Colon (tissue), 2 donors: ENCODE data around the gene PPRC1.

Source experiments
- FAIRE-seq: peaks from 2 replicates; lab custom pipeline; 2012; peaks lifted over from hg19 to GRCh38; lab: Jason Lieb, UNC
- donor health status: control.
- donor health status: control.

The PPRC1 gene

DNA sequence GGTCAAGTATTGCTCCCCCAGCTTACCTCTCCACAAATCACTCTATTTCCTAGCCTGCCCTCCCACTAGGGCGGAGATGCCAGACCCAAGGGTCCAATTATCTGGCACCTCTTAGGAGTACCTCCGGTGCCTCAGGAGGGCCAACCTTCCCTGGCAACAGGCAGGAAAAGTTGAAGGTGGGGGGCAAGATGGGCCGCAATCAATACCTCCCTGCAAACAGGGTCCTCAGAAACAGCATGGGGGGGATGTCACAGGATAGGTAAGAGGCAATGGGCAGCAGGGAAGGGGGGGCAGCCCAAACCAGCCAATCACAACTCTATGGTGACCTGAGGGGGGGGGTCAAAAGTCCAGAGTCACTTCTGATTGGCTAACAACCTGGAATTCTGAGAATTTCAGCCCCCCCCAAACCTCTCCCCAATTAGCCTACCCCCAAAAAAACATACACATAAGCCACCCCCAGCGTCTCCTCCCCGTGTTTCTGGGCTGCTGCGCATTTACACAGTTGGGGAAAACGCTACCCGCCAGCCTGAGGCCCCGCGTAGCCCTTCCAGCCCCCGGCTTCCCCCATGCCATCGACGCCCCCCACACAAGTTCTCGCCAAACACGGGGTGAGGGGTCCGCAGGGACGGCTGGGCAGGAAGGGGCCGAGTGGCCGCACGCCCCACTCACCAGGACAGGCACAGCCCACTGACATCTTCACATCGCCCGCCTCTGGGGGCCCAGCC is 13.3 kb upstream of the PPRC1 start:
- FAIRE-seq, result no peak

DNA sequence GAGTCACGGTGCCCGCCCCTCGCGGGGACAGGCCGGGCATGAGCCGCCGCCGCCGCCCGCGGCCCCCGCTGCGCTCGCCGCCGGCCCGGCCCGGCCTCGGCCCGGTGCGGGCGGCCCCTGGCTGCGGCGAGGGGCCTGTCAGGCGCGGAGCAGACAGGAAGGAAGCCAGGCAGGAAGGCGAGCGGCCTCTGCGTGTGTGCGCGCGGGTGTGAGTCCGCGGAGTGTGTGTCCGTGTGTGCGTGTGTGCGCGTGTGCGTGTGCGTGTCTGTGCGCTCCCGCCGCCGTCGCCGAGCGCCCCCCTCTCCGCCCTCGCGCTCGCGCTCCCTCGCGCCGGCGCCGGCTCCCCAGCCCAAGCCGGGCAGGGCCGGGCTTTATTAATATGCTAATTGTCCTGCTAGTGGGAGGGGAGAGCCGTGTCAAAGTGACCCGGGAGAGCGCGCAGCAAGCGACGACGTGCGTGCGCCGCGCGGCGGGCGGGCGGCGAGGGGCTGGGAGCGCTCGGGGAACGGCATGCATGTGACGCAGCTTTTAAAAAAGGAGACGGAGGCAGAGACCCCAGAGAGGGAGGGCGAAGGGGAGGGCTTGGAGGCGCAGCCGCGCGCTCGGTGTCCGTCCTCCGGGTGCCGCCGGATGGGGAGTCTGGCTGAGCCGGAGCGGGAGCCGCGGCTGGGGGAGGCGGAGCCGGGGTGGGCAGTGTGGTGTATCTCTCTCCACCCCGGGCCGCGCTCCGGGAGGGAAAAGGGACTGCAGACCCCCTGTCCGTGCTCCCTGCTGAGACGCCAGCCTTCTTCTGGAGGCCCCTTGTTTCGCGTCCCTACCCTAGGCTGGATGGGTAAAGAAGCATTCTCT is 12.5 kb upstream of the PPRC1 start, which contains the start of gene LDB1:
LDB1 (minus strand) TSS at position 227 of the 849 bp plus-strand sequence. CDS start 258 bp downstream, outside the sequence.
- FAIRE-seq, result no peak

DNA sequence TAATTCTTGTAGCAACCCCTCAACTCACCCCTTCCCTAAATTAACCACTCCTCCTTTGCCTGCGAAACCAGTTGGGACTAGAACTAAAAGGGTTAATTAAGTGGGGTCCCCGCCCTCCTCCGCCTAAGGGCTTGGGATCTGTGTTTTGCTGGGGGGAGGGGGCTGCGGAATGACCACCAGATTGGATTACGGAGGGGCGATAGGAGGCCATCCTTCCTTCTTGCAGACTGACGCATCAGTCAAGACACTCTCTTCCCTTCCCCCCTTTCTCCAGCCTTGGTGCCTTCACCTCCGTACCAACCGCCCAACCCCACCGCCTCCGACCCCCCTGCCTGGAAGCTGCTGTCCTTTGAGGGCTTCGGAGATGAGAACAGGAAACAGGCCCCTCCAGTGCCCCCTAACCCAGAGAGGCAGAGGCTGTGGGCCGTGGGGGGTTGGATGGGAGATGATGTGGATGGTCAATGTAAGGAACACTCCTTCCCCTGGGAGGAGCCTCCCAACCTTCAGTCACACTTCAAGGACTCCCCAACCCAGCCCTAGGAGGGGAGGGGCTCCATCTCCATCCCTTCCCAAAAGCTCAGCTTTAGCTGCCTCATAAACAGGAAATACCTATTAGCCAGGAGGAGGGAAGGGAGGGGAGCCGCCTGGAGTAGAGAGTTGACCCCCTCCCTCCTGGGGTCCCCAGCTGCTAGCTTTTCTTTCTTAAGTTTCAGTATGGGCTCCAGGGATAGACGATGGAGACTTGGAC is 11.7 kb upstream of the PPRC1 start:
- no peak for FAIRE-seq

DNA sequence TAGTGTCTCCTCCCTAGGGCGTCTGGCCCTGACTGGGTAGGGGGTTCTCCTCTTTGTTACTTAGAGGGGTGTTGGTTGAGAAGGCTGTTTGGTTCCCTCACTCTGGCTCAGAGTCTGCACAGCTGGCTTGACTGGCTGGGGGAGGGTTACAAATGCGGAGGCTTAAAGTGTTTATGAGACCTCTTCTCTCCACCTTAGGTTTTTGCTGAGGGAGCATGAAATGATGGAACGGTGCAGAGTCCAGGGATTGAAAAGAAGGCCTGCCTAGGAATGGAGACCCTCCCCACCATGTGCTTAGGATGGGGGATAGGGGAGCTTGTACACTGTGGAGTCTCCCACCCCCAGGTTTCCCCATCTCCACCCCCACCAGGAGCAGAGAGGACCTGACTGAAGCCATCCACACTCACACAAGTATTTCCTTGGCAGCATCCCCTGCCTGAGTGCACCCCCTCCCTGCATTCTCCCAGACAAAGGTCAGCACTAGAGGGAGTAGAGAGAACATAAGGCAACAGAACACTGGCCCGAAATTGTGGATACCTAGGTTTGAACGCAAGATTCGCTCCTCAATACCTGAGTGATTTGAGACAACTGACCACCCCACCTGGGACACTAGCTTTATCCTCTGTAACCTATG is 11.0 kb upstream of the PPRC1 start:
- FAIRE-seq, result no peak

DNA sequence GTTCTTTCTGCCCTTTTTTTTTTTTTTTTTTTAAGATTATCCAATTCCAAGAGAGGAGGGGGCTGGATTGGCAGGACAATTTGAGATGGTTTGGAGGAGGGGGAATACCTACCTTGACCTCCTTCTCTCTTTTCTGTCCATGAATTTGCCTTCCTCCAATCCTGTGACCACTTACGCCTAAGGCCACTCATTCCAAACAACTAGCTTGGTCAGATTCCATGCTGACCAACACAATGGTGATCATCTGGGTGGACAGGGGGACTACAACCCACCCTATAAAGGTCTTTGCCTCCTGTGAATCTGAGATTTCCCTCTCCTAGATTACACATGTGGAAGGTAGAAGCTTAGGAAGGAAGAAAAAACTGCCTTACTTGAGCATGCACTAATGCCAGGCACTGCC is 10.4 kb upstream of the PPRC1 start:
- no peak for FAIRE-seq

DNA sequence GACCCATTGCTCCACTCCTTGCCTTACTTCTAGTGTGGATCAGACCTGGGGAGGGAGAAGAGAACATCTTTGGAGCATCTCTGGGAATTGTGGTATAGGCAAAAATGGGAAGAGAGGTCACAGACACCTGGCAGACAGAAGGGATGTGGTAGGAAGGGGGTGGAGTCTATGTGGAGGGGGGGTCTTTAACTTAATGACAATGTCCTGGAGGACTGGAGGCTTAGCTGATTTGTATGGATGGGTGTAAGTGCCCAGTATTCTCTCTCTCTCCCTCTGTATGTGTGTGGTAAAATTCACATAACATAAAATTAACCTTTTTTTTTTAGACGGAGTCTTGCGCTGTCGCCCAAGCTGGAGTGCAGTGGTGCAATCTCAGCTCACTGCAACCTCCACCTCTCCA is 9.6 kb upstream of the PPRC1 start:
- no peak for FAIRE-seq

DNA sequence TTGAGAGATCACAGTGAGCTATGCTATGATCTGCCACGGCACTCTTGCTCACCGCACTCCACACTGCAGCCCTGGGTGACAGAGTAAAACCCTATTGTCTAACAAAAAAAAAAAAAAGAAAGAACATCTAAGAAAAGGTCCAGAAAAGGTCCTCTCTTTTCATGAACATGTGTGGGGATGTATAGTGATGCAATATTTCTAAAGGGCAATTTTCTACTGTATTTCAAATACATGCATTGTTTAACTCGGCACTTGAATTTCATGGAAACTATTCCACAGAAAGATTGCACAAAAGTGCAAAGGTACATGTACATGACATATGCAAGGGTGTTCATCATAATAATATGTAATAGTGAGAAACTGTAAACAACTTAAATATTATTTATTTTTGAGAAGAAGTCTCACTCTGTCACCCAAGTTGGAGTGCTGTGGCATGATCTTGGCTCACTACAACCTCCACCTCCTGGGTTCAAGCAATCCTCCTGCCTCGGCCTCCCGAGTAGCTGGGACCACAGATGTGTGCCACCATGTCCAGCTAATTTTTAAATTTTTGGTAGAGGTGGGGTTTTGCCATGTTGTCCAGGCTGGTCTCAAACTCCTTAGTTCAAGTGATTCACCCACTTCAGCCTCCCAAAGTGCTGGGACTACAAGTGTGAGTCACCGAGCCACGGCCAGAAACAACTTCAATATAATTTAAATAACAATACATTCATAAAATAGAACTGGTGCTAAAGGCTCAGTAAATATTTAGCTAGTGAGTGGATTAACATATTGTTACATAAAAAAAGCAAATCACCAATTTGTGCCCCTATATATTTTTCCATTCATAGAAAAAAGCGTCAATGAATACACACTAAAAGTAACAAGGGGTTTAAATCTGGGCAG is 1.3 kb upstream of the PPRC1 start:
- FAIRE-seq, result no peak

DNA sequence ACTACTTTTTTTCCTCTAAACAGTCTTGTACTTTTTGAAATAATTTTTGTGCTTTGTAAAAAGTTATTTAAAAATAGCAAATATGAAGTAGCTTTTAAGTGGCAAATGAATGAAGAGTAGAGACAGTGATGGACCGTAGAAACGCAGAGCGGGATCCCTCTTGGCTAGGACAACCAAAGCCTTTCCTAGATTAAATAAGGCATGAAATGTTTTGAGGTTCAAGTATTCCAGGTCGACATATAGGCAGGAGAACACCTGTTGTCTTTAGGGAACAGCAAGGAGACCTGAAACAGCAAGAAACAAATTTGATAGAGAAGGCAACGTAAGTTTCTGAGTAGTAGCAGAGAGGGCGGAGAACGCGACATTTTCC is 662 bp upstream of the PPRC1 start:
- FAIRE-seq, result no peak

DNA sequence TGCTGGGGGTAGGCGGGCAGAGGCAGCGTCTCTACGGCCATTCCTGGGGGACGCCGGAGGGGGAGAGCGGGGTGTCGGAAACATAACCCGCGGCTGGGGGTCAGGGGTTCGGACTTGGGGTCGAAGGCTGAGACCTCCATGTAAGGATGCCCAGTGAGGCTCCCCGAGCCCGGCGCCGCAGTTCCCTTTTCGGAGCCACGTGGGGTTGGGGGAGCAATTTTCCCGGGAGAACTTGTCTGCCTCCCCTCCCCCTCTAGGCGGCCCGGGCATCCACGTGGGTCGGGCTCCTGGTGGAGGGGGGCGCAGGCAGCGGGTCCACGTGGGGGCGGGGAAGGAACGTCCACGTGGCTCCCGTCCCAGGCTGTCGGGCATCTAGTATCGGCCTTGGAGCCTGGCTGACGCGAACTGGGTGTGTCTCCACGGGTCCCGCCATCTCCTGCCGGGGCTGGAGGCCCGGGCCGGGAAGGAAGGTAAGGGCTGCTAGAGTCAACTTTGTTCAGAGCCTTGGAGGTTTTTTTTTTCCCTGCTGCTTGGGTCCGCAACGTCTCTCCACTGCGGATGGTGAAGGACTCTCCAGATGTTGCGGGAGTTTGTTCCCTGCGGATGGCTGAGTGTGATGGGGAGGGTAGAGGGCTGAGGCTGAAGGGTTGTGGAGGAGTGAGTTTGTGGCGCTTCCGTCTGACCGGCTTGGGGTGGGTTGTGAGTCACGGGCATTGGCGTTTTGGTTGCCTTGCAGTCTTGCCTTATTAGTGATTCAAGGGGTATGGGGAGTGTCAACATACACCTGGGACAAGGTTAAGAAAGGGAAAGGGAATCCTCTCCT is 744 bp downstream of the PPRC1 start:
- no peak for FAIRE-seq

DNA sequence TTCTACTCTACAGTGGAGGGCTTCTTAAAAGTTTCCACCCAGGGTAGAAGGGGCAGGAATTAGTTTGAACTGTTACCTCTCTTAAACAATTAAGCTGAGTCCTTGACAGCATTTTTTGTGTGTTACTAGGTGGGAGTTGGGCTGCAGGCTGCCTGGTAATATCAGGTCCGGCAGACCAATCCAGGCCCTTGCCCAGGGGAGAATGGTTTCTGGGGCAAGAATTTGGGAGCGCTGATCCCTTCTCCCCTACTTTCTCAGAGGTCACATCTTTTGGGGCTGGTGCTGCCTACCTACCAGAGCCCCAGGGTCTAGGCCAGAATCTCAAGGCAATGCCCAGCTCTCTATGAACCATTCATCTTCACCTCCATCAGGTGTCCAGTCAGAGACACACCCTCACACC is 1.6 kb downstream of the PPRC1 start:
- FAIRE-seq, result no peak

DNA sequence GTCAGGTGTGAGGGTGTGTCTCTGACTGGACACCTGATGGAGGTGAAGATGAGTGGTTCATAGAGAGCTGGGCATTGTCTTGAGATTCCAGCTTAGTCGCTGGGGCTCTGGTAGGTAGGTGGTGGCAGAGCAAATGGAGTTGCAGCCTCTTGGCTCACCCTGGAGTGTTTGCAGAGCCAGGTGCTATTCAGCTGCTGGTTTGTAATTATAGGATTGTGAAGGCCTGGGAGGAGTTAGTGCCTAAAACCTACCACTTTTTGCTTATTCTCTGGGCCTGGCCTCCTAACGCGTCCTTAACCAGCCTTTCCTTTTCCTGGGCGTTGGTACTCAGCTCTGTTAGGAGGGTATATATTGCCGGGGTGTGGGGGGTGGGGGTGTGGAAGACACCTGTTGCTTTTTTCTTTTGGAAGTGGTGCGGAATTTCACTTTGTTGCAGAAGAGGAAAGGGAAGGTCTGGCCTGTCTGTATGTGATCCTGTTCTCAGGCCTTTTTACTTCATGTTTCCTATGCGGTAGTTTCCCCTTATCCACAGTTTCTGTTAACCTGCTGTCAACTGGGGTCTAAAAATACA is 3.2 kb downstream of the PPRC1 start:
- FAIRE-seq, result no peak

DNA sequence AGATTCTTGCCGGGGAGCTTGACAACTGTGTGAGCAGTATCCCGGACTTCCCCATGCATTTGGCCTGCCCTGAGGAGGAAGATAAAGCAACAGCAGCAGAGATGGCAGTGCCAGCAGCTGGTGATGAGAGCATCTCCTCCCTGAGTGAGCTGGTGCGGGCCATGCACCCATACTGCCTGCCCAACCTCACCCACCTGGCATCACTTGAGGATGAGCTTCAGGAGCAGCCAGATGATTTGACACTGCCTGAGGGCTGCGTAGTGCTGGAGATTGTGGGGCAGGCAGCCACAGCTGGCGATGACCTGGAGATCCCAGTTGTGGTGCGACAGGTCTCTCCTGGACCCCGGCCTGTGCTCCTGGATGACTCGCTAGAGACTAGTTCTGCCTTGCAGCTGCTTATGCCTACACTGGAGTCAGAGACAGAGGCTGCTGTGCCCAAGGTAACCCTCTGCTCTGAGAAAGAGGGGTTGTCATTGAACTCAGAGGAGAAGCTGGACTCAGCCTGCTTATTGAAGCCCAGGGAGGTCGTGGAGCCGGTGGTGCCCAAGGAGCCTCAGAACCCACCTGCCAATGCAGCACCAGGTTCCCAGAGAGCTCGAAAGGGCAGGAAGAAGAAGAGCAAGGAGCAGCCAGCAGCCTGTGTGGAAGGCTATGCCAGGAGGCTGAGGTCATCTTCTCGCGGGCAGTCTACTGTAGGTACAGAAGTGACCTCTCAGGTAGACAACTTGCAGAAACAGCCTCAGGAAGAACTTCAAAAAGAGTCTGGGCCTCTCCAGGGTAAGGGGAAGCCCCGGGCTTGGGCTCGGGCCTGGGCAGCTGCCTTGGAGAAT is 6.7 kb downstream of the PPRC1 start:
- FAIRE-seq, result no peak

DNA sequence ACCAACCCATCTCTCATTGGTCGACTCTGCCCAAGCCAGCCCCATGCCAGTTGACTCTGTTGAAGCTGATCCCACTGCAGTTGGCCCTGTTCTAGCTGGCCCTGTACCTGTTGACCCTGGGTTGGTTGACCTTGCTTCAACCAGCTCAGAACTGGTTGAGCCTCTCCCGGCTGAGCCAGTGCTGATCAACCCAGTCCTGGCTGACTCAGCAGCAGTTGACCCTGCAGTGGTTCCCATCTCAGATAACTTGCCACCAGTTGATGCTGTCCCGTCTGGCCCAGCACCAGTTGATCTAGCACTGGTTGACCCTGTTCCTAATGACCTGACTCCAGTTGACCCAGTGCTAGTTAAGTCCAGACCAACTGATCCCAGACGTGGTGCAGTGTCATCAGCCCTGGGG is 7.4 kb downstream of the PPRC1 start:
- no peak for FAIRE-seq

DNA sequence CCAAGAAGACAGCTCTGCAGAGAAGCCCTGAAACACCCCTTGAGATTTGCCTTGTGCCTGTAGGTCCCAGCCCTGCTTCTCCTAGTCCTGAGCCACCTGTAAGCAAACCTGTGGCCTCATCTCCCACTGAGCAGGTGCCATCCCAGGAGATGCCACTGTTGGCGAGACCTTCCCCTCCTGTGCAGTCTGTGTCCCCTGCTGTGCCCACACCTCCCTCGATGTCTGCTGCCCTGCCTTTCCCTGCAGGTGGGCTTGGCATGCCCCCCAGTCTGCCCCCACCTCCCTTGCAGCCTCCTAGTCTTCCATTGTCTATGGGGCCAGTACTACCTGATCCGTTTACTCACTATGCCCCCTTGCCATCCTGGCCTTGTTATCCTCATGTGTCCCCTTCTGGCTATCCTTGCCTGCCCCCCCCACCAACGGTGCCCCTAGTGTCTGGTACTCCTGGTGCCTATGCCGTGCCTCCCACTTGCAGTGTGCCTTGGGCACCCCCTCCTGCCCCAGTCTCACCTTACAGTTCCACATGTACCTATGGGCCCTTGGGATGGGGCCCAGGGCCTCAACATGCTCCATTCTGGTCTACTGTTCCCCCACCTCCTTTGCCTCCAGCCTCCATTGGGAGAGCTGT is 8.2 kb downstream of the PPRC1 start:
- no peak for FAIRE-seq

DNA sequence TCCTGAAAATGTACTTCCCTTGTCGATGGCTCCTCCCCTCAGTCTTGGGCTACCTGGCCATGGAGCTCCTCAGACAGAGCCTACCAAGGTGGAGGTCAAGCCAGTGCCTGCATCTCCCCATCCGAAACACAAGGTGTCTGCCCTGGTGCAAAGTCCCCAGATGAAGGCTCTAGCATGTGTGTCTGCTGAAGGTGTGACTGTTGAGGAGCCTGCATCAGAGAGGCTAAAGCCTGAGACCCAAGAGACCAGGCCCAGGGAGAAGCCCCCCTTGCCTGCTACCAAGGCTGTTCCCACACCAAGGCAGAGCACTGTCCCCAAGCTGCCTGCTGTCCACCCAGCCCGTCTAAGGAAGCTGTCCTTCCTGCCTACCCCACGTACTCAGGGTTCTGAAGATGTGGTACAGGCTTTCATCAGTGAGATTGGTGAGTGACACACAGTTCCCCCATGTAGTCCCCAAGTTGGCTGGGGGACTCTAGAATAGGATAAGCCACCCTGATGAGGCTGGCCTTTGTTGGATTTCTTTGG is 8.8 kb downstream of the PPRC1 start:
- no peak for FAIRE-seq

DNA sequence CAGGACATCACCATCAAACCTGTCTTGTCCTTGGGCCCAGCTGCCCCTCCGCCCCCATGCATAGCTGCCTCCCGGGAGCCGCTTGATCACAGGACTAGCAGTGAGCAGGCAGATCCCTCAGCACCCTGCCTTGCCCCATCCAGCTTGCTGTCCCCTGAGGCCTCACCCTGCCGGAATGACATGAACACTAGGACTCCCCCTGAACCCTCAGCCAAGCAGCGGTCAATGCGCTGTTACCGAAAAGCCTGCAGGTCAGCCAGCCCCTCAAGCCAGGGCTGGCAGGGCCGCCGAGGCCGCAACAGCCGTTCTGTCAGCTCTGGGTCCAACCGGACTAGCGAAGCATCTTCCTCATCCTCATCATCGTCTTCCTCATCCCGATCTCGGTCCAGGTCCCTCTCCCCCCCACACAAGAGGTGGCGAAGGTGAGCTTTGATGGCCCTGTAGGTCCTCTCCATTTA is 14.2 kb downstream of the PPRC1 start:
- FAIRE-seq, result no peak

DNA sequence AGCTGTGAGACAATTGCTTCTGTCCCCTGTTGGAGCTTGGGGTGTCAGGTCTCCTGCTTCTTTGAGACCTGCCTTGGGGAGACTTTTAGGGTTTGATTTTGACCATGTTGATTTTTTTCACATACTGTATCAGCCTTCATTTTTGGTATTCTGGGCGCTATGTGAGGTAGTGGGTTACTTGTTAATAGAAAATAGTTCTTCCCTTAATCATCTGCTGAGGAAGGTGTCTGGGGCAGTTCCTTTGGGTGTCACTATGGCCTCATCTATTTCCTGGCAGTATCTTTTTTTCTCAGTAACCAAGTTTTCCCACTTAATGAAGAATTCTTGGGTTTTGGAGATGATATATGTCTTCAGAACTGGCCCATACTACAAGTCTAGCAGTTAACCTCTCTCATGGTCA is 14.7 kb downstream of the PPRC1 start:
- no peak for FAIRE-seq

DNA sequence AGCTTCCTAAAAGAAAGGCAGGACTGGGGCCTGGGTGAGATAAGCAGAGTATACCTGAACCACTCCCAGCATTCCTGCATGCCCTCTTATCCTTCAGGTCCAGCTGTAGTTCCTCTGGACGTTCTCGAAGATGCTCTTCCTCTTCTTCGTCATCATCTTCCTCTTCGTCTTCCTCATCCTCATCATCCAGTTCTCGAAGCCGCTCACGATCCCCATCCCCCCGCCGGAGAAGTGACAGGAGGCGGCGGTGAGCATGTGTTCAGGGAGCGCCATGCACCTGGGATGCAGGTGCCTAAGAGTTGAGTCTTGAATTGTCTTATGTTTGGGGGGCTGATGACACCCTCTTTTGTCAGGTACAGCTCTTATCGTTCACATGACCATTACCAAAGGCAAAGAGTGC is 15.4 kb downstream of the PPRC1 start:
- no peak for FAIRE-seq
